CD1c-positive myeloid dendritic cell (primary cell): ENCODE measurements around the gene COG4.
A peak's percentile ranks its signal among the peaks of the same experiment; 100 is the strongest.
"Not testable (repeated sequence)": the region's sequence is repeated elsewhere in the genome, so short reads cannot be mapped to it uniquely, and the experiment has no call there.

ENCODE experiments used
- DNase-seq: peaks from one replicate; pipeline ENCODE4 v3.0.0-alpha.2; 2016; ENCODE audit errors: extremely low spot score

Gene COG4

GRCh38 chr16:70523076-70523742 is at the start of gene COG4:
Gene COG4, minus strand, starts transcription at chr16:70523554. Its CDS starts 11 bp downstream, at chr16:70523543.
- DNase-seq = peak; percentile 94

- no peak for DNase-seq
Observed at GRCh38 chr16:70572926-70573270, 49.5 kb upstream of the COG4 start.

- DNase-seq = no peak
Observed at GRCh38 chr16:70572050-70572925, 48.9 kb upstream of the COG4 start.

GRCh38 chr16:70571623-70572022 is 48.3 kb upstream of the COG4 start:
- no peak for DNase-seq

- no peak for DNase-seq
Observed at GRCh38 chr16:70570967-70571570, 47.7 kb upstream of the COG4 start.

- no peak for DNase-seq
Observed at GRCh38 chr16:70569752-70570151, 46.4 kb upstream of the COG4 start.

- DNase-seq = no peak
Observed at GRCh38 chr16:70568601-70569237, 45.4 kb upstream of the COG4 start.

GRCh38 chr16:70565053-70565452 is 41.7 kb upstream of the COG4 start:
- no peak for DNase-seq

- DNase-seq = no peak
Observed at GRCh38 chr16:70563636-70564035, 40.3 kb upstream of the COG4 start.

- no peak for DNase-seq
Observed at GRCh38 chr16:70561623-70562022, 38.3 kb upstream of the COG4 start.

GRCh38 chr16:70556063-70556462 is 32.7 kb upstream of the COG4 start:
- no peak for DNase-seq

- DNase-seq = no peak
Observed at GRCh38 chr16:70553645-70554044, 30.3 kb upstream of the COG4 start.

GRCh38 chr16:70552675-70553074 is 29.3 kb upstream of the COG4 start:
- no peak for DNase-seq

- no peak for DNase-seq
Observed at GRCh38 chr16:70551788-70552187, 28.4 kb upstream of the COG4 start.

GRCh38 chr16:70550082-70550481 is 26.7 kb upstream of the COG4 start:
- no peak for DNase-seq

- no peak for DNase-seq
Observed at GRCh38 chr16:70548936-70549335, 25.6 kb upstream of the COG4 start.

- DNase-seq = no peak
Observed at GRCh38 chr16:70544548-70544947, 21.2 kb upstream of the COG4 start.

GRCh38 chr16:70540994-70541393 is 17.6 kb upstream of the COG4 start:
- no peak for DNase-seq

- no peak for DNase-seq
Observed at GRCh38 chr16:70534971-70535370, 11.6 kb upstream of the COG4 start.

- DNase-seq = not testable (repeated sequence)
Observed at GRCh38 chr16:70529954-70530353, 6.6 kb upstream of the COG4 start.

- DNase-seq = peak; percentile 46
Observed at GRCh38 chr16:70529051-70529777, 5.9 kb upstream of the COG4 start.
